ENCODE results near the gene IGDCC3.
A peak's percentile ranks its signal among the peaks of the same experiment; 100 is the strongest.

IGDCC3 gene

DNA sequence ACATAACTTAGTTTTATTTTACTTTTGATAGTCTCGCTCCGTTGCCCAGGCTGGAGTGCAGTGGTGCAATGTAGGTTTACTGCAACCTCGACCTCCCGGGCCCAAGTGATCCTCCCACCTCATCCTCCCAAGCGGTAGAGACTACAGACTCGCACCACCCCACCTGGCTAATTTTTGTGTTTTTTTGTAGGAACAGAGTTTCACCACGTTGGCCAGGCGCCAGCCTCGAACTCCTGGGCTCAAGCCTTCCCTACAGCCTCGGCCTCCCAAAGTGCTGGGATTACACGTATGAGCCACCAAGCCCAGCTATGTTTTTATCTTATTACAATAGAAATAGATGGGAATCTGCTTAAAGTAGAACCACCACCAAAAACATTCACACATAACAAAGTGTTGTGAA, 79.1 kb downstream of the IGDCC3 start:
- H3K27ac ChIP-seq, result no peak overlapping the region
- TF ChIP-seq, protein P1, sequence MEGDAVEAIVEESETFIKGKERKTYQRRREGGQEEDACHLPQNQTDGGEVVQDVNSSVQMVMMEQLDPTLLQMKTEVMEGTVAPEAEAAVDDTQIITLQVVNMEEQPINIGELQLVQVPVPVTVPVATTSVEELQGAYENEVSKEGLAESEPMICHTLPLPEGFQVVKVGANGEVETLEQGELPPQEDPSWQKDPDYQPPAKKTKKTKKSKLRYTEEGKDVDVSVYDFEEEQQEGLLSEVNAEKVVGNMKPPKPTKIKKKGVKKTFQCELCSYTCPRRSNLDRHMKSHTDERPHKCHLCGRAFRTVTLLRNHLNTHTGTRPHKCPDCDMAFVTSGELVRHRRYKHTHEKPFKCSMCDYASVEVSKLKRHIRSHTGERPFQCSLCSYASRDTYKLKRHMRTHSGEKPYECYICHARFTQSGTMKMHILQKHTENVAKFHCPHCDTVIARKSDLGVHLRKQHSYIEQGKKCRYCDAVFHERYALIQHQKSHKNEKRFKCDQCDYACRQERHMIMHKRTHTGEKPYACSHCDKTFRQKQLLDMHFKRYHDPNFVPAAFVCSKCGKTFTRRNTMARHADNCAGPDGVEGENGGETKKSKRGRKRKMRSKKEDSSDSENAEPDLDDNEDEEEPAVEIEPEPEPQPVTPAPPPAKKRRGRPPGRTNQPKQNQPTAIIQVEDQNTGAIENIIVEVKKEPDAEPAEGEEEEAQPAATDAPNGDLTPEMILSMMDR (IDR thresholded peaks at IDR 0.05), result no peak
- no peak for TF ChIP-seq ZFX (IDR thresholded peaks at IDR 0.05; ENCODE audit: borderline replicate concordance)

- 0 out of 2 replicates have a peak overlapping the region, but pooled peaks have one; percentile 8 for H3K27ac ChIP-seq
- TF ChIP-seq, protein P1 (IDR thresholded peaks at IDR 0.05), result no peak
- TF ChIP-seq ZFX (IDR thresholded peaks at IDR 0.05; ENCODE audit: borderline replicate concordance), result no peak
These were observed 84.8 kb downstream of the IGDCC3 start for GRCh38 chr15:65292938-65293518.

DNA sequence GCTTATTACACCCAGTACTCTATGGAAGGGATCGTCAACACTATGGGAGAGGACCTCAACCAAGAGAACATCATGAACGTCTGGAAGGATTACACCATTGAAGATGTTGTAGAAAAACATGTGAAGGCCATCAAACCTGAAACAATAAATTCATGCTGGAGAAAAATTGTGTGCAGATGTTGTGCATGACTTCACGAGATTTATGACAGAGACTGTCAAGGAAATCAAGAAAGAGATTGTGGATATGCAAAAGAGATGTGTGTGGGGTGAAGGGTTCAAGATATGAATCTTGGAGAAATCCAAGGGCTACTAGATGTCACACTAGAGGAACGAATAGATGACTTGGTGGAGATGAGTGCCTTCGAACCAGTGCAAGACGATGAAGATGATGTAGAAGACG, 87.6 kb downstream of the IGDCC3 start:
- no peak overlapping the region for H3K27ac ChIP-seq
- TF ChIP-seq, protein P1 (IDR thresholded peaks at IDR 0.05), result no peak
- TF ChIP-seq ZFX (IDR thresholded peaks at IDR 0.05; ENCODE audit: borderline replicate concordance), result no peak

GRCh38 chr15:65289261-65289854, 88.4 kb downstream of the IGDCC3 start:
- TF ChIP-seq, protein P1 (IDR thresholded peaks at IDR 0.05), result no peak
- no peak for TF ChIP-seq ZFX (IDR thresholded peaks at IDR 0.05; ENCODE audit: borderline replicate concordance)
- no peak overlapping the region for H3K27ac ChIP-seq

- no peak for TF ChIP-seq ZFX (IDR thresholded peaks at IDR 0.05; ENCODE audit: borderline replicate concordance)
- TF ChIP-seq, protein P1 (IDR thresholded peaks at IDR 0.05), result no peak
- H3K27ac ChIP-seq, result peak overlapping the region; percentile 91
These were observed 90.3 kb downstream of the IGDCC3 start for GRCh38 chr15:65287520-65287855.

GRCh38 chr15:65286704-65287519, 90.9 kb downstream of the IGDCC3 start, which contains the start of gene PARP16:
PARP16 (minus strand) TSS chr15:65286883; CDS start chr15:65286426, 457 bp downstream.
- H3K27ac ChIP-seq, result peak within 1 kb of the TSS; percentile 91
- TF ChIP-seq, protein P1 (IDR thresholded peaks at IDR 0.05), result peak; percentile 37
- TF ChIP-seq ZFX (IDR thresholded peaks at IDR 0.05; ENCODE audit: borderline replicate concordance), result no peak

Measured in 22Rv1 (cell line).